Heart left ventricle (tissue), 16 donors: ENCODE data around the gene LOXL3. TPM values are rescaled to one million over a fixed set of nuclear protein-coding genes. Genes with fewer than 3 reads are reported as not detected.
A peak's percentile ranks its signal among the peaks of the same experiment; 100 is the strongest.
"Not testable (repeated sequence)": the region's sequence is repeated elsewhere in the genome, so short reads cannot be mapped to it uniquely, and the experiment has no call there.

Source experiments
- ATAC-seq, 4 donors: fragments of 200-7000 bp; cut with Tn5 transposase; one replicate each; pipeline ENCODE4 v1.9.1; 2020 to 2022; ENCODE audit warnings: moderate library complexity in 4 of 4, mild to moderate bottlenecking in 3 of 4, moderate number of reproducible peaks in 1 of 4
- DNase-seq, 5 donors: peaks; one replicate each; pipeline ENCODE4 v3.0.0-alpha.2; 2020
- H3K27ac ChIP-seq, 12 donors: fragments of 200-600 bp; sonication (generic) in 4 of 12; one replicate each; pipeline versions ENCODE4 v1.5.0 to v1.8.0; 2016 to 2022; ENCODE audit warnings: mild to moderate bottlenecking in 2 of 12
- H3K27me3 ChIP-seq, 9 donors: fragments of 200-600 bp; sonication (generic) in 2 of 9; one replicate each; pipeline versions ENCODE4 v1.5.1 to v1.8.0; 2016 to 2022; ENCODE audit warnings: mild to moderate bottlenecking in 3 of 9
- H3K36me3 ChIP-seq, 9 donors: fragments of 200-600 bp; sonication (generic) in 2 of 9; one replicate each; pipeline versions ENCODE4 v1.5.0 to v1.8.0; 2018 to 2022; ENCODE audit warnings: mild to moderate bottlenecking in 2 of 9
- H3K4me1 ChIP-seq, 12 donors: fragments of 200-600 bp; sonication (generic) in 4 of 12; one replicate each; pipeline versions ENCODE4 v1.5.0 to v1.8.0; 2016 to 2022; ENCODE audit warnings: mild to moderate bottlenecking in 3 of 12
- H3K4me3 ChIP-seq, 12 donors: fragments of 200-600 bp; sonication (generic) in 4 of 12; one replicate each; pipeline versions ENCODE4 v1.5.0 to v1.8.0; 2017 to 2022; ENCODE audit warnings: mild to moderate bottlenecking in 9 of 12, moderate library complexity in 4 of 12
- H3K9me3 ChIP-seq, 12 donors: fragments of 200-600 bp; sonication (generic) in 4 of 12; one replicate each; pipeline versions ENCODE4 v1.5.0 to v1.8.0; 2016 to 2022; ENCODE audit warnings: mild to moderate bottlenecking in 1 of 12
- POLR2A ChIP-seq, 2 donors: fragments of 450-650 bp; IDR thresholded peaks; one replicate each; pipeline ENCODE4 v1.6.1; 2017; ENCODE audit warnings: antibody characterized with exemption in 2 of 2, mild to moderate bottlenecking in 2 of 2, moderate library complexity in 2 of 2
- WGBS, 4 donors: extraction: QIAGEN DNeasy Blood & Tissue Kit in 2 of 4; methylation state at CpG; one replicate each; pipeline versions ENCODE4 v1.1.5 to v1.1.7; 2013 to 2018; 5-methylcytosine and 5-hydroxymethylcytosine counted together
- intact Hi-C, 10 donors: fragments of 100-400 bp; cut with DNase I; formaldehyde crosslinking; loops; one replicate each; pipeline versions ENCODE4 v1.11.1 to v1.14.2; 2022
- polyA plus RNA-seq, 2 donors: library from polyadenylated mRNA; stranded (reverse); fragments of 200-250 nt; gene quantifications; one replicate each; pipeline ENCODE4 v1.2.3, GENCODE V29; 2013
- total RNA-seq, 9 donors: library from RNA; depleted of rRNA in 2 of 9; stranded (reverse); fragments of >200 nt in 2 of 9; fragmentation: NEBNext Ultra II Directional in 3 of 9; extraction: Animal tissue kit (Norgen Biotek cat#: 25700) in 3 of 9; gene quantifications; one replicate each; pipeline versions ENCODE4 v1.1.0 to v1.2.4, GENCODE V29; 2016 to 2023
- TF ChIP-seq, protein P1 (sequence below), 12 donors: fragments of 200-600 bp; sonication (generic) in 4 of 12; IDR thresholded peaks; one replicate each; pipeline versions ENCODE4 v1.5.0 to v1.8.0; 2018 to 2022; ENCODE audit warnings: antibody characterized with exemption in 12 of 12, mild to moderate bottlenecking in 5 of 12
- donor health status: ischemic (EF 13 %, LVEDD 7.1; RV severe dilation, severe dysfunction).
- donor health status: healthy with polysubstance abuse.
- donor health status: DM: no; HTN: yes; CAD: no.
- donor health status: DM: no; HTN: no; CAD: no.
- donor health status: ischemic (EF 25% LVEDD 6.9; RV normal size, moderate dysfunction).
- donor health status: ischemic (EF 25% LVEDD 5.7; RV mildly dilated, moderate dysfunction).
- donor health status: healthy.
- donor health status: DM: yes; HTN: yes; CAD: no.
- donor health status: ischemic (EF 35%, LVEDD 5.7; RV mildly dilated, moderate dysfunction).
- donor health status: nonischemic (EF 11% LVEDD 7.7; RV severe dilation, severe dysfunction).
- donor health status: DM: yes; HTN: yes; CAD: no.
- donor health status: PGD.
- donor health status: ischemic (EF 29% LVEDD 5.4; RV normal size, mild dysfunction).
- donor health status: nonischemic (EF 23%, LVEDD 6.1; RV moderate dilation, normal function).

Gene LOXL3
- total and polyA plus RNA-seq, 11 donors = 1.5 to 8.7 (median 3.0) TPM

- ATAC-seq = no peak
- no peaks in the 10 kb centered on the region for H3K9me3 ChIP-seq
- no peak for TF ChIP-seq POLR2A (IDR thresholded peaks at IDR 0.05)
- TF ChIP-seq, protein P1, sequence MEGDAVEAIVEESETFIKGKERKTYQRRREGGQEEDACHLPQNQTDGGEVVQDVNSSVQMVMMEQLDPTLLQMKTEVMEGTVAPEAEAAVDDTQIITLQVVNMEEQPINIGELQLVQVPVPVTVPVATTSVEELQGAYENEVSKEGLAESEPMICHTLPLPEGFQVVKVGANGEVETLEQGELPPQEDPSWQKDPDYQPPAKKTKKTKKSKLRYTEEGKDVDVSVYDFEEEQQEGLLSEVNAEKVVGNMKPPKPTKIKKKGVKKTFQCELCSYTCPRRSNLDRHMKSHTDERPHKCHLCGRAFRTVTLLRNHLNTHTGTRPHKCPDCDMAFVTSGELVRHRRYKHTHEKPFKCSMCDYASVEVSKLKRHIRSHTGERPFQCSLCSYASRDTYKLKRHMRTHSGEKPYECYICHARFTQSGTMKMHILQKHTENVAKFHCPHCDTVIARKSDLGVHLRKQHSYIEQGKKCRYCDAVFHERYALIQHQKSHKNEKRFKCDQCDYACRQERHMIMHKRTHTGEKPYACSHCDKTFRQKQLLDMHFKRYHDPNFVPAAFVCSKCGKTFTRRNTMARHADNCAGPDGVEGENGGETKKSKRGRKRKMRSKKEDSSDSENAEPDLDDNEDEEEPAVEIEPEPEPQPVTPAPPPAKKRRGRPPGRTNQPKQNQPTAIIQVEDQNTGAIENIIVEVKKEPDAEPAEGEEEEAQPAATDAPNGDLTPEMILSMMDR (IDR thresholded peaks at IDR 0.05) = no peak
- 91 to 95% (median 93%) methylated on average over 9 of the region's 9 CpGs for WGBS, 4 donors
- H3K27me3 ChIP-seq = no peaks in the 10 kb centered on the region
- H3K27ac ChIP-seq = no peak overlapping the region
- intact Hi-C loops = loop anchor here in 1 of 10 donors (5.0 kb wide), 1 partner anchor 38 kb away; the partner anchor contains the start of genes AUP1, DQX1 and HTRA2
- DNase-seq = no peak
- peaks cover 0 to 95% (median 64%) of the 10 kb centered on the region in 9 donors for H3K36me3 ChIP-seq
- H3K4me1 ChIP-seq = peaks cover 0 to 7% (median 3%) of the 10 kb centered on the region in 12 donors
- H3K4me3 ChIP-seq = no peak overlapping the region
Measured at GRCh38 chr2:74488643-74489481, 64.9 kb downstream of the LOXL3 start.

- H3K27ac ChIP-seq = no peak overlapping the region
- H3K9me3 ChIP-seq = no peaks in the 10 kb centered on the region
- H3K4me3 ChIP-seq = no peak overlapping the region
- 75 to 98% (median 95%) methylated on average over 2 of the region's 2 CpGs for WGBS, 4 donors
- peaks cover 0 to 67% (median 37%) of the 10 kb centered on the region in 9 donors for H3K36me3 ChIP-seq
- no peaks in the 10 kb centered on the region for H3K27me3 ChIP-seq
- DNase-seq = no peak
- peaks cover 5 to 23% (median 19%) of the 10 kb centered on the region in 12 donors for H3K4me1 ChIP-seq
- intact Hi-C loops = loop anchor here in 1 of 10 donors (5.0 kb wide), 1 partner anchor 41 kb away; the partner anchor contains the start of genes AUP1, DQX1 and HTRA2
- ATAC-seq = no peak
- TF ChIP-seq, protein P1 (IDR thresholded peaks at IDR 0.05) = no peak
- no peak for TF ChIP-seq POLR2A (IDR thresholded peaks at IDR 0.05)
Measured at GRCh38 chr2:74486141-74486540, 67.6 kb downstream of the LOXL3 start.

DNA sequence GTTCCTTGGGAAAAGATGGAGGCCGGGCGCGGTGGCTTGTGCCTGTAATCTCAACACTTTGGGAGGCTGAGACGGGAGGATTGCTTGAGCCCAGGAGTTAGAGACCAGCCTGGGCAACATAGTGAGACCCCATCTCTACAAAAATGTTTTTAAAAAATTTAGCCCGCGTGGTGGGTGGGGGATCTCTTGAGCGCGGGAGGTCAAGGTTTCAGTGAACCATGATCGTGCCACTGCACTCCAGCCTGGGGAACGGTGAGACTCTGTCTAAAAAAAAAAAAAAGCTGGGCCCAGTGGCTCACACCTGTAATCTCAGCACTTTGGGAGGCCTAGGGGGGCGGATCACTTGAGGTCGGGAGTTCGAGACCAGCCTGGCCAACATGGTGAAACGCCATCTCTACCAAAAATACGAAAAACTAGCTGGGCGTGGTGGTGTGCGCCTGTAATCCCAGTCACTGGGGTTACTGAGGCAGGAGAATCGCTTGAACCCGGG lies 70.0 kb downstream of the LOXL3 start:
- H3K4me1 ChIP-seq = peaks cover 5 to 31% (median 25%) of the 10 kb centered on the region in 12 donors
- peaks cover 0 to 67% (median 47%) of the 10 kb centered on the region in 9 donors for H3K36me3 ChIP-seq
- WGBS, 4 donors = 79 to 82% (median 80%) methylated on average over 19 of the region's 19 CpGs
- ATAC-seq, H3K9me3 ChIP-seq, H3K27me3 ChIP-seq, DNase-seq: not testable (repeated sequence)
- intact Hi-C loops = loop anchor here (1.0 to 5.0 kb wide), 12 partner anchors 23 to 105 kb away; partner anchors contain the start of genes AUP1 (in 3 of the 10), HTRA2 (in 3 of the 10), INO80B (in 2 of the 10) and PCGF1 (in 2 of the 10)
- H3K4me3 ChIP-seq = peak overlapping the region; percentile 71 to 98 (median 88)
- H3K27ac ChIP-seq = peak overlapping the region in 8 of 12 donors; percentile 87 to 97 (median 90)

DNA sequence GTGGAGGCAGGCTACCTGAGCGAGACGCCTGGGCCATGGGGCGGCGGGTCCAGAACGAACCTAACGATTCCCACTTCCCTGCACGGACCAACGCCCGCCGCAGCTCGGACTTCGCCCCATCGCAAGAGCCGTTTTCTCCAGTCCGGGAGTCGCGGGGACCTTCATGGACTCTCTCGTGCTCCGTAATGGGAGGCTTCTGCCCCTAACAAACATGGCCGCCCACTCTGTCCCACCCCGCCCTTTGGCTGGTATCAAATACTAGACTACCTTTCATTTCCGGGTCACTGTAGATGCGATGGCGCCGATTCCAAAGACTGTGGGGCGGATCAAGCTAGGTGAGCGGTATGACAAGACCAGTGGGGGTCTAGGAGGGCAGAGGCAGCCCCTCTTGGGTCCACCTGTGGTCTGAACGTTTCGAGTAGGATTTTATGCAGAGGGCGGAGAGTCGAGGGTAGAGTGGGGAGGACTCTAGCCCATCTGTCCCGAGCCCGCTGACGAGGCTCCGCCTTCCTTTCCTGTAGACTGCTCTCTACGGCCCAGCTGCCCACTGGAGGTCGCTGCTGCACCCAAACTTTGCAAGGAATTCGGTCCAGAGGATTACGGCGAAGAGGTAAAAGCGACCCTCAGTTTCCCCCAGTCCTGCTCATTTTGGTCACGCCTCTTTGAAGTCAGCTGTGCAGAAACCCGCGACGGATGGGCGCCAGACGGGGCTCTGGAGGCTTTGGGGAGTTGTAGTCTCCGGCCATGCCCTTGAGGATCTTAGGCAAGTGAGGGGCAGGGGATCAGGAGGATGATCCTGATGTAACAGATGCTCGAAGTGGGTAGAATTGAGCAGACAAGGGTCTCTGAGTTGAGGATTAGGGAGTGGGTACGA lies 70.7 kb downstream of the LOXL3 start, which contains the start of the genes CCDC142 and TTC31:
Gene CCDC142 (minus strand): TSS at position 198 of the 874 bp plus-strand sequence. CDS start 161 bp downstream, at position 37.
Gene TTC31 (plus strand): TSS at position 281 of the 874 bp plus-strand sequence. CDS start 15 bp downstream, at position 296.
- 1% methylated on average over 40 to 50 of the region's 50 CpGs for WGBS, 4 donors

More for the DNA sequence above, 70.7 kb downstream of the LOXL3 start, which contains the start of the genes CCDC142 and TTC31:
- intact Hi-C loops = loop anchor here (1.0 to 5.0 kb wide), 12 partner anchors 24 to 106 kb away; partner anchors contain the start of genes AUP1 (in 3 of the 10), HTRA2 (in 3 of the 10), INO80B (in 3 of the 10) and PCGF1 (in 2 of the 10)
- H3K4me1 ChIP-seq = peaks cover 5 to 31% (median 25%) of the 10 kb centered on the region in 12 donors
- peak; percentile 96 to 97 (median 97) for DNase-seq
- H3K4me3 ChIP-seq = peak within 1 kb of the TSS; percentile 71 to 98 (median 88)
- H3K36me3 ChIP-seq = peaks cover 0 to 60% (median 50%) of the 10 kb centered on the region in 9 donors
- ATAC-seq = peak; percentile 98 to 99 (median 98)
- H3K9me3 ChIP-seq = no peaks in the 10 kb centered on the region
- H3K27me3 ChIP-seq = no peaks in the 10 kb centered on the region
- H3K27ac ChIP-seq = peak within 1 kb of the TSS; percentile 73 to 97 (median 92)
- TF ChIP-seq, protein P1 (IDR thresholded peaks at IDR 0.05) = peak; percentile 77 to 97 (median 88)
- peak in 1 of 2 donors; percentile 37 for TF ChIP-seq POLR2A (IDR thresholded peaks at IDR 0.05)
